HG03108 (cell line): ENCODE measurements around the gene CHST8.
"Not testable (repeated sequence)": the region's sequence is repeated elsewhere in the genome, so short reads cannot be mapped to it uniquely, and the experiment has no call there.

Experiments used
- ATAC-seq: cut with Tn5 transposase; IDR thresholded peaks from one replicate; pipeline ENCODE4 v1.9.1; 2021; ENCODE audit warnings: moderate library complexity; ENCODE audit not compliant: unreplicated experiment

The CHST8 gene

DNA sequence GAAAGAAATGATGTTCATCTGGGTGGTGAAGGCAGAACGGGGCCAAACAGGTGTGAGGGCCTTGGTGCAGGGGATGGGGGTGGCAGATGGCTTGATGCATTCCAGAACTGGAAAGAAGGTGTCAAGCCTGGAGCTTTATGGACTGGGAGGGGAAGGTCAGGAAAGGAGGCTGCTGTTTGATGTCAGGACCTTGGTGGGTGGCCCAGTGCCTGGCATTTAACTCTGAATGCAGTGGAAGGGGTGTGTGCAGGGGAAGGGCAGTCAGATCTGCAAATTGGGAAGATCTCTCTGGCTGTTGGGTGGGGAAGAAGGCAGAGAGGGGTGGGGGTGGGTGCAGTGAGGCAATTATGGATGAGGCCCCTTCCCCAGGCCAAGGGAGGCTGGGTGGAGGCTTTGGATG lies 186.6 kb downstream of the CHST8 start:
- no peak for ATAC-seq

DNA sequence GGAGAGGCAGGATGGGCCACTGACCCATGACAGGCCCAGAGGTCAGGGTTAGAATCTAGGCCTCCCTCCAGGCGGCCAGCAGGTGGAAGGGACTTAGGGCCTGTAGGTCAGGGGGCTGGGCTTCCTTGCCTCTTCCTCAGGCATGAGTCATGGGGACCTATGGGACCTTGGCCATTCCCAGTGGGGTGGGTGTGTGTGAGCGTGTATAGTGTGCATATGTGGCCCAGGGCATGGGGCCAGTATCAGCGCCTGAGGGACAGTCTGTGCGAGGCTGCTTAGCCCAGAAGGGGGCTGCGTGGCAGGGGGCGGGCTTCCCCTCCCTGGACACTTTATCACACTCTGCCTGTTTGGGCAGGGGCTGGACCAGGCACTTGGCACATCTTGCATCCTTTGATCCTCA lies 188.2 kb downstream of the CHST8 start:
- no peak for ATAC-seq

DNA sequence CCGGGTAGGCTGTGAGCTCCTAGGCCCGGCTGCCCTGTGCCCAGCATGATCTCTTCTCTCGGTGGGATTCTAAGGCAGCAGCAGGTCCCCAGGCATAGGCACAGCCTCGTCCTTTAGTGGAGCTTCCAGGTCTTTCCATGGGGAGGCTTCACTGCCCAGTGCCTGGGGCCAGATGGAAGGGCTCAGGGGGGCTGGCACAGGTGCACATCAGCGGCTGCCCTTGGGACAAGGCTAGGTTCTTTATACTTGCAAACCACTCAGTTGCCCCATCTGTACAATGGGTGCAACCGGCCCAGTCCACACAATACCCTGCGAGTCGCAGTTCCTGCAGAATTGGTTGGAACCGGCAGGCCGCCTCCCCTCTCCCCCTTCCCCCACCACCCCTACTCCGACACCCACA lies 189.1 kb downstream of the CHST8 start:
- ATAC-seq = no peak

DNA sequence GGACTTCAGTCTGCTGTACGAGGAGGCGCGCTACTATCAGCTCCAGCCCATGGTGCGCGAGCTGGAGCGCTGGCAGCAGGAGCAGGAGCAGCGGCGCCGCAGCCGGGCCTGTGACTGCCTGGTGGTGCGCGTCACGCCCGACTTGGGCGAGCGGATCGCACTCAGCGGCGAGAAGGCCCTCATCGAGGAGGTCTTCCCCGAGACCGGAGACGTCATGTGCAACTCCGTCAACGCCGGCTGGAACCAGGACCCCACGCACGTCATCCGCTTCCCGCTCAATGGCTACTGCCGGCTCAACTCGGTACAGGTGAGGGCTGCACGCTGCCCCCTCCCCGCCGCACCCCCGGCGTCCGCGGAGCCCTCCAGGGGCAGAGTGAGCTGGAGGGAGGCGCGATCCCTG lies 189.5 kb downstream of the CHST8 start:
- ATAC-seq = no peak

DNA sequence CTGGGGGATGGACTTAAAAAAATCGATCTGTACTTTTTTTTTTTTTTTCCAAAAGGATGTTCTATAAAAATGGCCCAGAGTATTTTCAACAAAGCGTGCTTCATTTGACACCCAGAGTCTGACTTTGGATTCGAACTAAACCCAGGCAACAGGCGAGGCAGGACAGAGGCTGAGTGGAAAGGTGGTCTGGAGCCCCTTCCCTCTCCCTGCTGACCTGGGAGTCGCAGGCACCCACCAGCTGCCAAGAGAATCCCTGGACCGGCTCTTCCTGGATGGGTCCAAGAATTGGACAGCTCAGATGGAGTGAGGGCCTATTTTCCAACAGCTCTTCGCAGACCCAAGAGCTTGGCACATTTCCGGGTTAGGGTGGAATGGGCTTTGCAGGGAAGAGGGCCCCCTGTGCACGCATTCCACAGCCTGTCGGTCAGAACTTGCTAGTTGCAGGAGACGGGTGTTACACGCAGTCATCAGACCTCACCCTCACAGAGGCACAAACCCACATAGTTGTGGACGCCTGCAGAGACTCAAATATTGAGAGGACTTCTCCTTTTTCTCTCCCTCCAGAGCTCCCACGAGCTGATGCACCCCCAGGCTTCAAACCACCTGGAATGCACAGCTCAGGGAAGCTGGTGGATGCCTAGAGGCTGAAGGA lies 190.1 kb downstream of the CHST8 start:
- no peak for ATAC-seq

DNA sequence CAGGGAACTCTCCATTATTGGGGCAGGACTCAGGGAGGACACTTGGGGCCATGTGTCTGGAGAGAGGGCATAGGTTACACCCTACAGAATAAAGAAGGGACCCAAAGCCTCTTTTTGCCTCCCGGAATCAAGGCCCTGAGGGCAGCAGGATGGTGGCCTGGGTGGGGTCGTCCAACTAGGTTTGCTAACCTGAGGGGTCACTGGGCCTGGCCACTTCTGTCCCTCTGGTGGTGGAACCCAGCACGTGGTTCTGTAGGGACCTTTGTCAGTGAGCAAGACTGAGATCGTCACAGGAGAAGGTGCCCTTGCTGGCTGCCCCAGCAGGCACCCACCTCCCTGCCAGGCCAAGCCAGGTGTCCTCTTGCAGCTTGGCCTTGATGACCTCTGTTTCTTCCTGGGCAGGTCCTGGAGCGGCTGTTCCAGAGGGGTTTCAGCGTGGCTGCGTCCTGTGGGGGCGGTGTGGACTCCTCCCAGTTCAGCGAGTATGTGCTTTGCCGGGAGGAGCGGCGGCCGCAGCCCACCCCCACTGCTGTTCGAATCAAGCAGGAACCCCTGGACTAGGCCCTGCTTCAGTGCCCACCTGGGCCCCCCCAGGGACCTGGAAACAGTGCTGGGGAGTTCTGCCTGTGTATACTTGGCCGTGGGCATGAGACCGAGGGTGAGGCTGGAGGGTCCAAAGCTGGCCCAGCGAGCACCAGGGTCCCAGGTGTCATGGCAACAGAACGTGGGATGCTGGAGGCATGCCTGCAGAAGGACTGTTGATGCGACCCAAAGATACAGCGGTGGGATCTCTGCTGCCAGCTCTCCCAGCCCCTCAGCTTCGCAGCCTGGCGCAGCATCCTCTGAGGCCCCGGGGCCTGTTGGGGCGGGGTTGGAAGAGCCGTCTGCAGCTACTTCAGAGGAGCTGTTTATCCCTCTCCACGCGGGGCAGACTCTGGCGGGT lies 190.9 kb downstream of the CHST8 start:
- no peak for ATAC-seq

DNA sequence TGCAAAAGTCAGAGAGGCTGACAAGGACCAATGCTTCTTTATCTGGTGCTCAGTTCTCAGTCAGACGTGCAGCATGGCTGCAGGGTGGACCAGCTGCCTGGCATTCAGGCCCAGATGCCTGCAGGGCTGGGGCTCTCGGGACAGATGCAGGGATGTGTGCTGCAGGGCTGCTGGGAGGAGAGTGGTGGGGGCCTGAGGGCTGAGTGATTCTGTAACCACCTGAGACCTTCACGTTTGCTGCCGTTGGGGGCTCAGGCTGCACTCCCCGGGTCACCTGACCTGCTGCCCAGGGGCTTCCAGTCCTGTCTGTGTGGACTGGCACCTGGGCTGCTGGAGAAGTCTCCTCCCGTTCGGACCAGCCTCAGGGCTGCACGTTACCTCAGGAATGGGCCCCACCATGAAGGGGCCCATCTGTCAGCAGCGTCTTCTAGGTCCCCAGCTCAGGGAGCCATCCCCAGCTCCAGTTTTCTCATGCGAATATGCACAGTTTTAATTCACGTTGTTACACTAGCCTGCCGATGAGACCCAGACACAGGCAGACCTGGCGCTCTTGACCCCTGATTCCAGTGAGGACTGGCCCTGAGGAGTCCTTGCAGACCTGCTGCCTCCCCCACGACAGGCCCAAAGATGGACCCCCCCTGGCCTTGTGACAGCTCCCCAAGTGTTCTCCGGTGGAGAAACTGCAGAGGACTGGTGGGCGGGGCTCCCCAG lies 191.8 kb downstream of the CHST8 start:
- ATAC-seq = no peak

DNA sequence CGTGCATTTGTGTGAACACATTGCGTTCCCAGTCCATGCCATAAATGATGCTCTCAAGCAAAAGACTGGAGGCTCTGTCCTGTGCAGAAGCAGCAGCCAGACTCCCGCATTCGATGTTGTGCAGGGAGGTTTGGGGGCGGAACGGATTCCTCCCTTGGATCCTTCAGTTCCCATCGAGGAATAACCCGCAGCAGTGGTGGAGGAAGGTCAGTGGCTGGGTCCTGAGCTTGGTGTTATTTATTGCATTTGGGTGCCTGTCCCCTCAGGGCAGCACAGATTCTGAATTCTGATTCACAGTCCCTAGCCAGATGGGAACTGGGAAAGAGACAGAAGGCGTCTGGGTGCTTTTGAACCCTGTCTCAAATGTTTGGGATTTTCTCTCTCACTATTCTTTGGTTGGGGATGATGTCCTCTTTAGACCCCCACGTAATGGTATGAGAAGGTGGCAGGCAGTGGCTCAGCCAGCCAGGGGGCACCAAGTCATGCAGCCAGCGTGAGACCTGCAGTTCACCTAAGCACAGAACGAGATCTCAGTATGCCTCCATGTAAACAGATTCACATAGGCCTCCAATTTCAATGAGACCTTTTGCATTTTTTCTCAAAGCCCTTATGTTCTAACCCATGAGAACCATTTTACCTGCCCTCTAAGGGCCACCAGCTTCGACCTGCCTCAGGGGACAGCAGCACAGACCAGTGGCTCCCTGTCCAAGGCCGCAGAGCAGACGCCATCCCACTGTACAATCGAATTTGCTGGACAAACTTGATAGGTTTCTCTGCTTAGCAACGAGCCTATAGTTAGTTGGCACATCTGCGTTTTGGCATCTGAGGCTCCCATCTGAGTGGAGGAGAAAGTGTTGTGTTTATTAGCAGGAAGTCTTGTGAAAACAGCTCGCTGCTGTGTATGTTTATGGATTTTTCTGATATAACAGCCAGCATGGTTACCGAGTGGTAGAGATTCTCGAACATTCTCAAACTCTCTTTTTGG lies 192.7 kb downstream of the CHST8 start:
- no peak for ATAC-seq

DNA sequence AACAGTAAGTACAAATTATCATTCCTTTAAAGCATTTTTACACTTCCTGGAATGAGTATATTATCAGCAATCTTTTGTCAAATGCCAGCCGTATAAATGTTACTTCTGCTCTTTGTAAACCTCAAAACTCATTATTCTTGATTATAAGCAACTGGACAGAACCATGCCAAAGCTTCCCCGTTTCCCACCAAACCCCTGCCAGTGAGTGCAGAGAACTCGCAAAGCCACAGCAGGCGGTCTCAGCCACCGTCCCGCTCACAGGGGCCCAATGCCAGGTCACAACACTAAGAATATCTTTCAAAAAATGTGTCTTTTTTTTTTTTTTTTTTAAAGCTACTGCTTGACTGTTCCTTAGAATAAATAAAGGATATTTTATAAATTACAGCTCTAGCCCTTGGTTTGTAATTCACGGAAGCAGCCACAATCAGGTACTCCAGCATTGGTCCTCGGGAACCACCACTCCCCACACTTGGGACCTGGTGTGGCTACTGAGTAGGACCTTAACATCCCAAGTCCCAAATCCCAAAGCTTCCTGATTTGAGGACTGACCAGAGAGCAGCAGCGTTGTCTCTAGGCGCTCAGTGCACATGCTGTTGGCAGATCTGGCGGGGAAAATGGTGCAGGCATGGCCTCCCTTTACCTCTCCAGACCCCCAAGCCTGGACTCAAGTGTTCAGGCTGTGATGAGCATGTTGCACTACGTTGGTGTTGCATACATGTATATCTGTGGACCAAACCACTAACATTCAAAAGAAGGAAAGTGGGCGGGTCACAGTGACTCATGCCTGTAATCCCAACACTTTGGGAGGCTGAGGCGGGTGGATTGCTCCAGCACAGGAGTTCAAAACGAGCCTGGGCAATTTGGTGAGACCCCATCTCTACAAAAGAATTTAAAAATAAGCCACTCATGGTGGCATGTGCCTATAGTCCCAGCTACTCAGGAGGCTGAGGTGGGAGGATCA lies 193.9 kb downstream of the CHST8 start:
- ATAC-seq = no peak

DNA sequence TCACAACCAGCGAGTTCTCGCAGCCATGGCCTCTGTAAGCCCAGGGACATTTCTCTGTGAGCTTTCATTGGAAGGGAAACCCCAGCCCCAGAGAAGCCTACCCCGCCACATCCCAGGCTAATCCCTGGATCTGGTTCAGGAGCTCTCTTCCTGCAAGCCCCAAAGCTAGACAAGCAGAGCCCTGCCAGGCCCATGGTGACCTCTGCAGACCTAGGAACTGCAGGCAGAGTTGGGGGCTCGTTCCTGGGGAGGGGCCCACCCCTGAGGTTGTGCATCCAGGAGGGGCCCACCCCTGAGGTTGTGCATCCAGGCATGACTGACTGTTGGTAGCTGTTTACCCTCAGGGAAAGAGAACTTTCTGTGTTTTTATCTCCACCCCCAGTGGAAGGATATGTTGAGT lies 196.7 kb downstream of the CHST8 start:
- ATAC-seq = no peak

DNA sequence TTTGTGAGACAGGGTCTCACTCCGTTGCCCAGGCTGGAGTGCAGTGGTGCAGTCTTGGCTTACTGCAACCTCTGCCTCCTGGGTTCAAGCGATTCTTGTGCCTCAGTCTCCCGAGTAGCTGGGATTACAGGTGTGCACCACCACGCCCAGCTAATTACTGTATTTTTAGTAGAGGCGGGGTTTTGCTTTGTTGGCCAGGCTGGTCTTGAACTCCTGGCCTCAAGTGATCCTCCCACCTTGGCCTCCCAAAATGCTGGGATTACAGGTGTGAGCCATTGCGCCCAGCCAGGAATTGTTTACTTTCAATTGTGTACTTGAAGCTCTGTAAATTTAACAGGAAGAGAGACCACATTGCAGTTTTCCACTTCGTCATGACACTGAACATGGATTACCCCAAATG lies 197.3 kb downstream of the CHST8 start:
- not testable (repeated sequence) for ATAC-seq

DNA sequence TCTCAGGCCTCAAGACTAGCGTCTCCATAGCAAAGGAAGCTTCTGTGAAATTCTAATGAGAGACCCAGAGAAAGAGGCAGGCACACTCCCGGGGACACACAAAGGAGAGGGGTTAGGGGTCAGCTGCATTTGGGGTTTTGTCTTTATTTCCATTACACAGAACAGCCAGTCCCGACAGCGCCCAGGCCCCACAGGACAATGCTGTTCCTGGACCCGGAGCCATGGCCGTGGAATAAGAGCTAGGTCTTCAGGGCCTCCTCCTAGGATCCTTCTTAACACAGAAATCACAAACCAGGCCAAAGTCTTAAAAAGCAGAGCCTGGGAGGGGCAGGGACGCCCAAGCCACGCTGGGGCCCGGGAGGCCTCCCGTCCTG lies 197.7 kb downstream of the CHST8 start:
- no peak for ATAC-seq

DNA sequence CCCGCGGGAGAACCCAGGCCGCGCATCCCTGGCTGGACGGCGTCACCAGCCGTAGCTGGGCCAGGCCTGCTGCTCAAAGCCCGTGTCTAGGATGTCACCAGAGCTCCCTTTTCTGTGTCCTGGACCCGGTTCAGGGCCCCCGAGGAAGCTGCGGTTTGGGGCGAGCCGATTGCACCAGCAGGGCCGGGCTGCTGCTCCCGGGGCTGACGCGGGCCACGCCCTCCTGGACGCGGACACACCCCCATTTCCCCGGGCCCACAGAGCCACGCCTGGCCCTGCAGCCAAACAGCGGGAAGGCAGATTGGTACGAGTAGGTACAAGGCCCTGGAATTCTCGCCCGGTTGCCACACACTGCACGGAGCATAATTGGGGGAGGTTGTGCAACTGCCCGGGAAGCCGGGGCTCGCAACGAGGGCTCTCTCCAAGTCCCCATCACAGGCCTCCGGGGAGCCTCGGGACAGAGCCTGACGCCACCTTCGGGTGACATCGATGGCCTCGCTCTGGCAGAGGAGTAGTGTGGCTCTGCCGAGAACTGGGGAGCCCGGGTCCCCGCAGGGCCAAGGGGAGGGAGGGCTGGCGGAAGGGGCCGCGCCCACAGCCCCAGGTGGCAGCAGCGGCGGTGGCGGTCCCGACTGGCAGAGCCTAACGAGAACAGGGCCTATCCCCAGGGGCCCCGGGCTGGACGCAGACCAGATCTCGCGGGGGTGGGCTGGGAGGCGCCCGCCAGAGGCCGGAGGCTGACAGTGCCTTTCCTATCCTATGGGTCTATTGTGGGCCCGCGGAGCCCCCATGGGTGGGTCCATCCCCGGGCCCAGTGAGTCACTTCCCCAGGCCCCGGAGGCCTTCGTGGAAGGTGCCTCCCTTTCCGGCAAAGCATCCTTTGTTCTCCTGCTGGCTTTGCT lies 198.4 kb downstream of the CHST8 start:
- no peak for ATAC-seq

DNA sequence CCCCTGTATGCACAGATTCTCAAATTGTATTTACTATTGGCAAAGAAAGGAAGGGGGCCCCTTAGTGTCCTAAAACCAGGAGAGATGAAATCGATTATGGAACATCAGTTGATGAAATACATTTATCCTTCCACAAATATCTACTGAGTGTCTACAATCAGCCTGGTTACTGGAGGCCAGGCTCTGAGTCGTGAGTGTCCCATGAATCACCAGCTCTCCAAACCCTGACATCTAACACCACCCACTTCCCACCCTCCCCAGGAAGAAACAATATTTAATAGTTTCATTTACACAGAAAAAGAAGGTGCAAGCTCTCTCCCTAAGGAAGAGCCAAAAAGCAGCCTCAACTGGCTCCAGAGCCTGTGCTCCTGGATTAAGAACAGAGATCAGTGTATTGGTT lies 200.1 kb downstream of the CHST8 start:
- no peak for ATAC-seq
